HG02938 (cell line): ENCODE data around the gene RPGR.

ENCODE experiments used
- ATAC-seq: cut with Tn5 transposase; IDR thresholded peaks from one replicate; pipeline ENCODE4 v1.9.1; 2021; ENCODE audit warnings: mild to moderate bottlenecking, moderate library complexity; ENCODE audit not compliant: unreplicated experiment

RPGR gene

GRCh38 chrX:38268011-38268410 is 59.3 kb downstream of the RPGR start:
- no peak for ATAC-seq

- ATAC-seq, result no peak
These were observed 64.3 kb downstream of the RPGR start for GRCh38 chrX:38262715-38263620.

- no peak for ATAC-seq
These were observed 67.1 kb downstream of the RPGR start for GRCh38 chrX:38260231-38260630.

GRCh38 chrX:38256019-38256418 is 71.3 kb downstream of the RPGR start:
- ATAC-seq, result no peak

- ATAC-seq, result no peak
These were observed 77.3 kb downstream of the RPGR start for GRCh38 chrX:38249965-38250364.

- no peak for ATAC-seq
These were observed 80.3 kb downstream of the RPGR start for GRCh38 chrX:38247051-38247450.

- no peak for ATAC-seq
These were observed 86.8 kb downstream of the RPGR start for GRCh38 chrX:38240541-38240940.

GRCh38 chrX:38236901-38237615 is 90.3 kb downstream of the RPGR start:
- ATAC-seq, result no peak

GRCh38 chrX:38233891-38234667 is 93.2 kb downstream of the RPGR start:
- no peak for ATAC-seq

- ATAC-seq, result no peak
These were observed 95.1 kb downstream of the RPGR start for GRCh38 chrX:38232079-38232686.

GRCh38 chrX:38225093-38225492 is 102.2 kb downstream of the RPGR start:
- ATAC-seq, result no peak

- no peak for ATAC-seq
These were observed 103.1 kb downstream of the RPGR start for GRCh38 chrX:38224160-38224559.

GRCh38 chrX:38221391-38221929 is 105.8 kb downstream of the RPGR start:
- no peak for ATAC-seq

GRCh38 chrX:38220415-38221390 is 106.6 kb downstream of the RPGR start, which contains the start of gene SRPX:
SRPX (minus strand) TSS chrX:38220871; CDS start chrX:38220792, 79 bp downstream.
- no peak for ATAC-seq

- no peak for ATAC-seq
These were observed 107.3 kb downstream of the RPGR start for GRCh38 chrX:38220024-38220414.
